Measurements from ENCODE around the gene ALDH1B1.

- TF ChIP-seq POLR2A (IDR thresholded peaks at IDR 0.05) (no peak), POLR2AphosphoS5 (IDR thresholded peaks at IDR 0.05) (no peak), CTCF (IDR thresholded peaks at IDR 0.05) (no peak)
Measured at GRCh38 chr9:38387751-38388150, 4.8 kb upstream of the ALDH1B1 start.

Measured in suprapubic skin (tissue), 4 donors.